ENCODE results near the gene CLSTN2.

Gene CLSTN2

GRCh38 chr3:140007911-140008869, 73.2 kb downstream of the CLSTN2 start:
- DNase-seq, result no peak

GRCh38 chr3:140010391-140010790, 75.4 kb downstream of the CLSTN2 start:
- DNase-seq, result no peak

GRCh38 chr3:140011086-140011485, 76.1 kb downstream of the CLSTN2 start:
- DNase-seq, result no peak

GRCh38 chr3:140011611-140012277, 76.8 kb downstream of the CLSTN2 start:
- DNase-seq, result no peak

GRCh38 chr3:140013220-140013619, 78.2 kb downstream of the CLSTN2 start:
- DNase-seq, result no peak

GRCh38 chr3:140014831-140015495, 80.0 kb downstream of the CLSTN2 start:
- DNase-seq, result no peak

GRCh38 chr3:140015741-140016140, 80.8 kb downstream of the CLSTN2 start:
- no peak for DNase-seq

- no peak for DNase-seq
Observed at GRCh38 chr3:140018556-140018955, 83.6 kb downstream of the CLSTN2 start.

- DNase-seq, result no peak
Observed at GRCh38 chr3:140019946-140020345, 85.0 kb downstream of the CLSTN2 start.

- DNase-seq, result no peak
Observed at GRCh38 chr3:140020541-140020940, 85.6 kb downstream of the CLSTN2 start.

- DNase-seq, result no peak
Observed at GRCh38 chr3:140021269-140021668, 86.3 kb downstream of the CLSTN2 start.

GRCh38 chr3:140022066-140022770, 87.2 kb downstream of the CLSTN2 start:
- no peak for DNase-seq

GRCh38 chr3:140023616-140024530, 88.9 kb downstream of the CLSTN2 start:
- DNase-seq, result no peak

GRCh38 chr3:140031170-140031569, 96.2 kb downstream of the CLSTN2 start:
- DNase-seq, result no peak

- DNase-seq, result no peak
Observed at GRCh38 chr3:140034058-140034457, 99.1 kb downstream of the CLSTN2 start.

- DNase-seq, result no peak
Observed at GRCh38 chr3:140035871-140036270, 100.9 kb downstream of the CLSTN2 start.

GRCh38 chr3:140050396-140050795, 115.4 kb downstream of the CLSTN2 start:
- DNase-seq, result no peak

GRCh38 chr3:140051019-140051957, 116.3 kb downstream of the CLSTN2 start:
- DNase-seq, result no peak

- no peak for DNase-seq
Observed at GRCh38 chr3:140052771-140053702, 118.1 kb downstream of the CLSTN2 start.

All from CD4-positive, alpha-beta T cell treated with Interleukin-21 for 1 hour (primary cell).